Measurements from ENCODE around the gene SYT12.

SYT12 gene

GRCh38 chr11:67056267-67057204, 33.6 kb downstream of the SYT12 start, which contains the start of gene RHOD:
Gene RHOD (plus strand): TSS chr11:67056847. CDS start chr11:67056903, 56 bp downstream.
- DNase-seq (ENCODE audit: low read depth), result no peak

DNA sequence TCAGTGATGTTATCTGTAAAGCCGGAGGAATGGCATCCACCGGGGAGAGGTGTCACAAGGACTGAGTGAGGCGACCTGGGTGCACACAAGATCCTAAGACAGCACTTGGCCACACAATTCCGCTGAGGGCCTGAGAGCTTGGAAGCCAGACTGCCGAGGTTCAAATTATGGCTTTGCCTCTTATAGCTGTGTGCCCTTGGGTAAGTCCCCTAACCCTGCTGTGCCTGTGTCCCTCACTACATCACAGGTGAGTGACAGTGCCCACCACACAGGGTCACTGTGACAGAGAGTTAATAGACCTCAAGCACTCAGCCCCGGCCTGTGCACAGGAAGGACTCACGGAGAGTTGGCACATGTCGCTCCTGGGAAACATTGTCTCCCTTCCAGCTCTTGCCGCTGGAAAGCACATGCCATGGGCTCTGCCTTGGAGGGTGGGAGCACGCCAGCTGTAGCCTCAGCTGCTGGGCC, 34.3 kb downstream of the SYT12 start:
- DNase-seq (ENCODE audit: low read depth), result no peak

DNA sequence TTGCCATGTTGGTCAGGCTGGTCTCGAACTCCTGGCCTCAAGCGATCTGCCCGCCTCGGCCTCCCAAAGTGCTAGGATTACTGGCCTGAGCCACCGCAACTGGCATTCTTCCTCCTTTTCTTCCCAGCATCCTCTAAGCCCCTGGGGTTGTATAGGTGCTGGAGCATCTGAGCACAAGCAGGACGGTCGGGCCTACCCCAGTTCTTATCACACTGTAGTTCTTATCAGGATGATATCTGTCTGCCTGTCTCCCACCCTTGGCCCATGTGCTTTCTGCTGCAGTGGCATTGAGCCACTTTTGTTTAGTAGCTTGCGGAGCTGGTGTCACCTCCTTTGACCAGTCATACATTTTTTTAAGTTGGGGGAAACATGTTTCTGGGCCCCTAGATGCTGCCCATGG, 35.6 kb downstream of the SYT12 start:
- DNase-seq (ENCODE audit: low read depth), result no peak

GRCh38 chr11:67059671-67060070, 36.7 kb downstream of the SYT12 start:
- no peak for DNase-seq (ENCODE audit: low read depth)

GRCh38 chr11:67060111-67060522, 37.2 kb downstream of the SYT12 start:
- no peak for DNase-seq (ENCODE audit: low read depth)

GRCh38 chr11:67062526-67063373, 39.8 kb downstream of the SYT12 start:
- DNase-seq (ENCODE audit: low read depth), result no peak

DNA sequence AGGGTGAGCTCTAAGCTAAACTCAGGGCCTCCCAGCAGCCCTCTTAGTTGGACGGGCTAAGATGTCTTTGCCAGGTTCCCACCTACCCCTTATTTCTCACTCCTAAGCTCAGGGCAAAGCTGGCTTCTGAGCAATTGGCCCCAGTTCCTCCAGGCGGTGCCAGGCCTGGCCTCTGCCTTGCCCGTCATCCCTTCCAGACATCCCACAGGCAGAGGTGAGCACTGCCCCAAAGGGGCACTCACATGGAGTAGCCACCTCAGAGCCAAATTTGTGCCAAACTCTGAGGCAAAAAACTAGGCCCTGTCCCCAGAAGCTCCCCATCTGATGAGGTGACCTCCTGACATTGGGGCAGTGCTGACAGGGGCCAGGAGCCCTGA, 43.4 kb downstream of the SYT12 start:
- no peak for DNase-seq (ENCODE audit: low read depth)

DNA sequence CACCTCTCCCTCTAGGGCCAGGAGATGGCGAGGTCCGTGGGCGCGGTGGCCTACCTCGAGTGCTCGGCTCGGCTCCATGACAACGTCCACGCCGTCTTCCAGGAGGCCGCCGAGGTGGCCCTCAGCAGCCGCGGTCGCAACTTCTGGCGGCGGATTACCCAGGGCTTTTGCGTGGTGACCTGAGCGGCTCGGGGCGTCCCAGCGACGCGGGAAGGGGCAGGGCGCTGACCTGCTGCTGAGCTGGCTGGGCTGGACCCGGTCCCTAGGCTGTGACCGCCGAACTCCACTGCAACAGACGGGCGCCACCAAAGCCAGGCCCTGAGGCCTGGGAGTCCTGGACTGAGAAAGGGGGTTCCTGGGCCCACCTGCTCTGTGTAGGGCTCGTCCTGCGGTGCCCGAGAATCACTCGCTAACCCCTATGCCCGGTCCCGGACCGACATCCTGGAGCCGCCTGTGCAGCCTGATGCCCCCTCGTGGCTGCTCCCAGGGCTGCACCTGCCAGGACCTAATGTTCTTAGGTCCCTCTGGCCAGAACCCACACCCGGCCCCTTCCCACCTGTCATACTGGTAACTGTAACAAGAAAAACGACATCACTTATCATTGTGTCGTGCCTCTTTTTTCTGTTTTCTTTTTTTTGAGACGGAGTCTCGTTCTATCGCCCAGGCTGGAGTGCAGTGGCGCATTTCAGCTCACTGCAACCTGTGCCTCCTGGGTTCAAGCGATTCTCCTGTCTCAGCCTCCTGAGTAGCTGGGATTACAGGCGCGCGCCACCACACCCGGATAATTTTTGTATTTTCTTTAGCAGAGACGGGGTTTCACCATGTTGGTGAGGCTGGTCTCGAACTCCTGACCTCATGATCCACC, 48.7 kb downstream of the SYT12 start:
- no peak for DNase-seq (ENCODE audit: low read depth)

DNA sequence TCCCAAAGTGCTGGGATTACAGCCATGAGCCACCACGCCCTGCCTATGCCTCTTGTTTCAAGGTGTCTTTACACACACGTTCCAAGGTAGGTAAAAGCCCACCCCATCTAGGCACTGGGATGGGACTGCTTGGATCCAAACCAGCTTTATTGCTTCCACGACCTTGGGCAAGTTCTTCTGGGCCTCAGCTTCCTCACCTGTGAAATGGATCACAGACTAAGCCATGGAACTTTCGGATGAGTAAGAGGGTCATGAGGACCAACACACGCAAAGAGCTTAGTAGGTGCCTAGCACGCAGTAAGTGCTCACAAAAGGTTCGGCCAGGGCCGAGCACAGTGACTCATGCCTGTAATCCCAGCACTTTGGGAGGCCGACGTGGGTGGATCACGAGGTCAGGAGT, 49.4 kb downstream of the SYT12 start:
- no peak for DNase-seq (ENCODE audit: low read depth)

DNA sequence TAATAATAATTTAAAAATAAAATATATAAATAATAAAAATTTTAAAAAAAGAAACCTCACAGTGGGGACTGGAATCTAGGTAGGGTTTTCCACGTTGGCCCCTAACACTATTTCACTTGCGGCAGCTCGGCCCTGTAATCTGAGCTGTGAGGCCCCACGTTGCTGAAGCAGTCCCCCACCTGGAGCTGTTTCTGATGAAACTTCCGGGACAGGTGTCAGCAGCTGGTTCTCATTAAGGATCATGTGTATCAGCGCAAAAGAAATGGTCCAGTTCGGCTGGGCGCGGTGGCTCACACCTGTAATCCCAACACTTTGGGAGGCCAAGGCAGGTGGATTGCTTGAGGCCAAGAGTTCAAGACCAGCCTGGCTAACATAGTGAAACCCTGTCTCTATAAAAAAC, 51.0 kb downstream of the SYT12 start:
- DNase-seq (ENCODE audit: low read depth), result no peak

DNA sequence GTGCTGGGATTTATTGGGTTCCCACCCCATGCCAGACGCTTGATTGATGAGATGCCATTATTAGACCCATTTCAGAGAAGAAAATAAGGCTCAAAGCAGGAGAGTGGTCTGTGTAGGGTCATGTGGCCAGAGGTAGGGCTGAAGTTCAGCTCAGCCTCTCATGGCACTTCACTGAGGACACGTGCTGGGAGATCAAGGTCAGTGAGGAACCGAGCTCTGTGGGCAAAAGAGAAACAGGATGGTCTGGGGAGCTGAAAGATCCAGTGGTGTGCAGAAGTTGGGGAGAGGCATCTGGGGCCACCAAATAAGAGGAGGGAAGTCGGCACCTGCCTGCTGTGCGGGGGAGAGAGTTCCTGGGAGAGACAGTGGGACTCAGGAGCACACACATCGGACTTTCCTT, 53.3 kb downstream of the SYT12 start:
- no peak for DNase-seq (ENCODE audit: low read depth)

DNA sequence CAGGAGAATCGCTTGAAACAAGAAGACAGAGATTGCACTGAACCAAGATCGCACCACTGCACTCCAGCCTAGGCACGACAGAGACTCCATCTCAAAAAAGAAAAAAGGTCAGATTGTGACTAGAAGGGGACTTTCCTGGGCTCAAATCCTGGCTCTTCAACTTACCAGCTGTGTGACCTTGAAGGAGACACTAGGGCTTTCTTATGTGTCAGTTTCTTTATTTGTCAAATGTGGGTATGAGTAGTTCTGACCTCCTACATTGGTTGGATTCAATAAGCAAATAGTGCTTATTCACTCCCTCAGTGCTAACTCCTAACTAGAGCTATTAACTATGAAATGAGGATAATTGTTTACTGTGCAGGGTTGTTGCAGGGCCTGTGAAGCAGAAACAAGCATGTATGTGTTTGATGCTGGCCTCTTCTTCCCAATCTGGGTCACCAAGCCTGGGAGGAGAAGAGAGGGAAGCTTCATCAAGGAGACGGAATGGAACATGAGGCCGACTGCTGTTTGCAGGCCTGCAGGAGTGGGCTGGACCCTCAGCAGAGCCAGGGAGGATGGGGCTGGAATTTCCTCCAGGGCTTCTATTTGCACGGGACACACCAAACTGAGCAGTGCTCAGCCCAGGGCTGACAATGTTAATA, 56.3 kb downstream of the SYT12 start:
- DNase-seq (ENCODE audit: low read depth), result no peak

- no peak for DNase-seq (ENCODE audit: low read depth)
Observed at GRCh38 chr11:67082071-67082791, 59.3 kb downstream of the SYT12 start.

- no peak for DNase-seq (ENCODE audit: low read depth)
Observed at GRCh38 chr11:67083786-67084366, 60.9 kb downstream of the SYT12 start.

DNA sequence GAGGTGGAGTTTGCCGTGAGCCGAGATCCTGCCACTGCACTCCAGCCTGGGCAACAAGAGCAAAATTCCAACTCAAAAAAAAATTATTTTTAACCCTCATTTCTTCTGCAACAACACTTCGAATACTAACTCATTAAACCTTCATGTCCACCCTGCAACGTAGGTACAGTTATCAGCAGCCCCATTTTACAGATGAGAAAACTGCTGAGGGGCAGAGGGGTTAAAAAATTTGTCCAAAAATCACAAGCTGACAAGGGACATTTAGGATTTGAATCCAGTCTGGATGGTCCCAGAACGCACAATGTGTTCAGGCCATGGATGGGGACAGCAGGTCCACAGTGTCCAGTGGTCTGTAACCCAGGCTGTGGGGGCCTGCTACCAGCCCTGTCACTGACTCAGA, 62.7 kb downstream of the SYT12 start:
- no peak for DNase-seq (ENCODE audit: low read depth)

- DNase-seq (ENCODE audit: low read depth), result no peak
Observed at GRCh38 chr11:67090717-67091116, 67.8 kb downstream of the SYT12 start.

- no peak for DNase-seq (ENCODE audit: low read depth)
Observed at GRCh38 chr11:67095214-67095507, 72.2 kb downstream of the SYT12 start.

GRCh38 chr11:67098799-67099429, 76.0 kb downstream of the SYT12 start:
- no peak for DNase-seq (ENCODE audit: low read depth)

GRCh38 chr11:67099831-67100324, 76.9 kb downstream of the SYT12 start:
- DNase-seq (ENCODE audit: low read depth), result no peak

Data from HS-5 (cell line).